Omental fat pad (tissue), 4 donors: ENCODE measurements around the gene PPP1R9A. TPM values are rescaled to one million over a fixed set of nuclear protein-coding genes. Genes with fewer than 3 reads are reported as not detected.
A peak's percentile ranks its signal among the peaks of the same experiment; 100 is the strongest.

ENCODE experiments used
- ATAC-seq: fragments of 150-250 bp; one replicate; pipeline ENCODE4 v1.9.1; 2016; ENCODE audit warnings: mild to moderate bottlenecking, moderate library complexity; ENCODE audit not compliant: low FRiP score
- DNase-seq: peaks from one replicate; pipeline ENCODE4 v3.0.0-alpha.2; 2019; ENCODE audit warnings: low spot score
- CTCF ChIP-seq, 3 donors: fragments of 450-650 bp; IDR thresholded peaks; one replicate each; pipeline ENCODE4 v1.5.1; 2016 to 2017; ENCODE audit warnings: antibody characterized with exemption in 3 of 3, mild to moderate bottlenecking in 3 of 3, moderate library complexity in 2 of 3
- total RNA-seq, 4 donors: library from RNA; depleted of rRNA; stranded (reverse); fragments of >200 nt; gene quantifications; one replicate each; pipeline ENCODE4 v1.1.0, GENCODE V29; 2016

PPP1R9A gene
- 10 to 100 TPM in 2 of 4 donors, 1 to 10 TPM in 2; 5.5 to 16.5 (median 9.6) TPM for total RNA-seq

- TF ChIP-seq CTCF (IDR thresholded peaks at IDR 0.05): no peak
- DNase-seq: no peak
- peak; percentile 42 for ATAC-seq
Measured at GRCh38 chr7:94907026-94907810, at the start of gene PPP1R9A. Gene PPP1R9A (plus strand): TSS chr7:94907594. CDS start chr7:94910114, 2,520 bp downstream.

- ATAC-seq (no peak), DNase-seq (no peak)
- TF ChIP-seq CTCF (IDR thresholded peaks at IDR 0.05): no peak
Measured at GRCh38 chr7:94871132-94871531, 36.3 kb upstream of the PPP1R9A start.

- TF ChIP-seq CTCF (IDR thresholded peaks at IDR 0.05): no peak
- no peak for ATAC-seq
Measured at GRCh38 chr7:94873239-94873638, 34.2 kb upstream of the PPP1R9A start.

GRCh38 chr7:94874036-94874785 lies 33.2 kb upstream of the PPP1R9A start:
- ATAC-seq: no peak
- no peak for DNase-seq
- TF ChIP-seq CTCF (IDR thresholded peaks at IDR 0.05): no peak

More at GRCh38 chr7:94873239-94873638, 34.2 kb upstream of the PPP1R9A start:
- no peak for DNase-seq

GRCh38 chr7:94875201-94875600 lies 32.2 kb upstream of the PPP1R9A start:
- DNase-seq (no peak), ATAC-seq (no peak)
- TF ChIP-seq CTCF (IDR thresholded peaks at IDR 0.05): no peak

GRCh38 chr7:94877731-94878670 lies 29.4 kb upstream of the PPP1R9A start:
- no peak for TF ChIP-seq CTCF (IDR thresholded peaks at IDR 0.05)
- DNase-seq (no peak), ATAC-seq (no peak)
